Thyroid gland (tissue), 4 donors: ENCODE results near the gene CEP192.

Source experiments
- POLR2A ChIP-seq, 2 donors: fragments of 450-650 bp; IDR thresholded peaks; one replicate each; pipeline ENCODE4 v1.6.1; 2017; ENCODE audit warnings: antibody characterized with exemption in 2 of 2, mild to moderate bottlenecking in 2 of 2, moderate library complexity in 1 of 2
- TF ChIP-seq, protein P1 (sequence below), 6 experiments: fragments of 200-600 bp in 3 of 6; fragments of 450-650 bp in 3 of 6; sonication (generic) in 3 of 6; IDR thresholded peaks; one replicate each; pipeline ENCODE4 v1.5.1; 2016 to 2019; ENCODE audit warnings: antibody characterized with exemption in 6 of 6, mild to moderate bottlenecking in 2 of 6, inconsistent platforms in 1 of 6, moderate library complexity in 1 of 6

DNA sequence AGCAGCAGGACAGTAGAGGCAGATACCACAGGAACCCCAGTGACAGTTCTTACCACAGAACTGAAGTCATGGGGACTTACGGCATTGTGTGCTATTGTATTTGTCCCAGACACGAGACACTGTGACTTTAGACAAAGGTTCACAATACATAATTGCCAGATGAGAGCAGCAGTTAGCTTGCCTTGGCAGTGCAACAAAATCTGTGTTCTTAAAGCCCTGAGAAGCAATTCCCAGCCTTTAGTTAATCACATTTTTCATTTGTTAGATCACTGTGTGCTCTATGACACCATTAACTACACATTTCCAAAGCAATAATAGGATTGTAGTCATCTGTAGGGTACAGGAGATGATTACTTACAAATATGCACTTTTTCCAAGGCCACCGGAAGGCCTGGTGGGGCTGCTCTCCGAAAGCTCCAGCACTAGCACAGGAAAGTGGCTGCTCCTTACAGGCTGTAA is 129.8 kb downstream of the CEP192 start:
- TF ChIP-seq POLR2A (IDR thresholded peaks at IDR 0.05): no peak
- TF ChIP-seq, protein P1, sequence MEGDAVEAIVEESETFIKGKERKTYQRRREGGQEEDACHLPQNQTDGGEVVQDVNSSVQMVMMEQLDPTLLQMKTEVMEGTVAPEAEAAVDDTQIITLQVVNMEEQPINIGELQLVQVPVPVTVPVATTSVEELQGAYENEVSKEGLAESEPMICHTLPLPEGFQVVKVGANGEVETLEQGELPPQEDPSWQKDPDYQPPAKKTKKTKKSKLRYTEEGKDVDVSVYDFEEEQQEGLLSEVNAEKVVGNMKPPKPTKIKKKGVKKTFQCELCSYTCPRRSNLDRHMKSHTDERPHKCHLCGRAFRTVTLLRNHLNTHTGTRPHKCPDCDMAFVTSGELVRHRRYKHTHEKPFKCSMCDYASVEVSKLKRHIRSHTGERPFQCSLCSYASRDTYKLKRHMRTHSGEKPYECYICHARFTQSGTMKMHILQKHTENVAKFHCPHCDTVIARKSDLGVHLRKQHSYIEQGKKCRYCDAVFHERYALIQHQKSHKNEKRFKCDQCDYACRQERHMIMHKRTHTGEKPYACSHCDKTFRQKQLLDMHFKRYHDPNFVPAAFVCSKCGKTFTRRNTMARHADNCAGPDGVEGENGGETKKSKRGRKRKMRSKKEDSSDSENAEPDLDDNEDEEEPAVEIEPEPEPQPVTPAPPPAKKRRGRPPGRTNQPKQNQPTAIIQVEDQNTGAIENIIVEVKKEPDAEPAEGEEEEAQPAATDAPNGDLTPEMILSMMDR (IDR thresholded peaks at IDR 0.05): no peak
